GM18909 (cell line): ENCODE data around the gene OR2T35.

Experiments
- ATAC-seq: cut with Tn5 transposase; IDR thresholded peaks from one replicate; pipeline ENCODE4 v1.9.1; 2021; ENCODE audit warnings: mild to moderate bottlenecking; ENCODE audit not compliant: unreplicated experiment, poor library complexity

The OR2T35 gene

GRCh38 chr1:248627971-248628844 is 16.9 kb downstream of the OR2T35 start:
- peak; percentile 83 for ATAC-seq

- ATAC-seq = no peak
Observed at GRCh38 chr1:248625971-248626370, 19.1 kb downstream of the OR2T35 start.

GRCh38 chr1:248625166-248625565 is 19.9 kb downstream of the OR2T35 start:
- no peak for ATAC-seq

GRCh38 chr1:248622570-248623001 is 22.5 kb downstream of the OR2T35 start:
- ATAC-seq = peak; percentile 95

GRCh38 chr1:248621770-248622169 is 23.3 kb downstream of the OR2T35 start:
- ATAC-seq = no peak

GRCh38 chr1:248618878-248619277 is 26.2 kb downstream of the OR2T35 start:
- no peak for ATAC-seq

GRCh38 chr1:248618119-248618518 is 27.0 kb downstream of the OR2T35 start:
- no peak for ATAC-seq

- peak; percentile 53 for ATAC-seq
Observed at GRCh38 chr1:248613742-248614141, 31.3 kb downstream of the OR2T35 start.

- no peak for ATAC-seq
Observed at GRCh38 chr1:248611883-248612414, 33.1 kb downstream of the OR2T35 start.

GRCh38 chr1:248610301-248610700 is 34.8 kb downstream of the OR2T35 start:
- no peak for ATAC-seq

- no peak for ATAC-seq
Observed at GRCh38 chr1:248599396-248599795, 45.7 kb downstream of the OR2T35 start.

GRCh38 chr1:248597589-248597988 is 47.5 kb downstream of the OR2T35 start, which contains the start of gene OR2T10:
OR2T10 (minus strand) TSS chr1:248597700; CDS start chr1:248593768, 3,932 bp downstream.
- no peak for ATAC-seq

- ATAC-seq = no peak
Observed at GRCh38 chr1:248596615-248597014, 48.5 kb downstream of the OR2T35 start.

GRCh38 chr1:248593226-248593625 is 51.9 kb downstream of the OR2T35 start:
- no peak for ATAC-seq

GRCh38 chr1:248592655-248593054 is 52.4 kb downstream of the OR2T35 start:
- no peak for ATAC-seq

- no peak for ATAC-seq
Observed at GRCh38 chr1:248590055-248590454, 55.0 kb downstream of the OR2T35 start.

- no peak for ATAC-seq
Observed at GRCh38 chr1:248589334-248589733, 55.7 kb downstream of the OR2T35 start.
